H1 (cell line): ENCODE results near the gene SPSB3. TPM values are rescaled to one million over a fixed set of nuclear protein-coding genes. Genes with fewer than 3 reads are reported as not detected.

Experiments used
- CTCF ChIA-PET: fragments of 300-600 bp; sonication (Branson Sonifier 250); formaldehyde crosslinking; loops from one replicate; lab custom pipeline; 2021; ENCODE audit not compliant: partially characterized antibody; lab: Charles Lee
- POLR2A ChIA-PET: fragments of 300-600 bp; sonication (Branson Sonifier 250); formaldehyde crosslinking; loops from one replicate; lab custom pipeline; 2021; ENCODE audit warnings: inconsistent platforms; ENCODE audit not compliant: partially characterized antibody; lab: Charles Lee
- DNase-seq, 2 experiments: peaks; one replicate each; pipeline versions ENCODE4 v3.0.0 to v3.0.0-alpha.2; 2010 to 2022; ENCODE audit warnings: low spot score in 2 of 2, low read depth in 1 of 2, mixed read lengths in 1 of 2
- FAIRE-seq: peaks from 2 replicates; lab custom pipeline; 2011; peaks lifted over from hg19 to GRCh38; lab: Jason Lieb, UNC
- H2AFZ ChIP-seq: 2 replicates; pipeline ENCODE4 v1.8.1; 2012; ENCODE audit warnings: low read length, inconsistent platforms
- H2AK5ac ChIP-seq: 2 replicates; pipeline ENCODE4 v1.6.1; 2013; ENCODE audit warnings: low read depth, low read length
- H2BK120ac ChIP-seq: replicated peaks from 2 replicates; pipeline ENCODE3; 2013; ENCODE audit warnings: low read depth, low read length, inconsistent platforms
- H2BK12ac ChIP-seq: 2 replicates; pipeline ENCODE4 v1.6.1; 2013; ENCODE audit warnings: low read depth, low read length
- H2BK15ac ChIP-seq: 2 replicates; pipeline ENCODE4 v1.6.1; 2013; ENCODE audit warnings: low read length
- H2BK20ac ChIP-seq: 2 replicates; pipeline ENCODE4 v1.6.1; 2013; ENCODE audit warnings: low read length
- H2BK5ac ChIP-seq: 2 replicates; pipeline ENCODE4 v1.6.1; 2013; ENCODE audit warnings: low read depth, low read length
- H3K14ac ChIP-seq: 2 replicates; pipeline ENCODE4 v1.6.1; 2013; ENCODE audit warnings: inconsistent platforms; ENCODE audit not compliant: insufficient read length
- H3K18ac ChIP-seq: 2 replicates; pipeline ENCODE4 v1.6.1; 2013; ENCODE audit warnings: low read length; ENCODE audit errors: extremely low read depth
- H3K23ac ChIP-seq: 2 replicates; pipeline ENCODE4 v1.6.1; 2013; ENCODE audit warnings: inconsistent platforms; ENCODE audit not compliant: insufficient read length
- H3K23me2 ChIP-seq: 2 replicates; pipeline ENCODE4 v1.6.1; 2013; ENCODE audit warnings: low read depth, low read length
- H3K27ac ChIP-seq: 2 replicates; pipeline ENCODE4 v1.6.1; 2011; ENCODE audit warnings: low read depth, low read length, inconsistent platforms
- H3K27me3 ChIP-seq, 4 experiments: replicated peaks in 1 of 4; 1 replicate in 1 of 4; 2 replicates in 3 of 4; pipeline versions ENCODE4 v1.6.1 to v1.8.1; 2011 to 2013; ENCODE audit warnings: low read length in 3 of 4, mild to moderate bottlenecking in 3 of 4, inconsistent platforms in 2 of 4, mixed read lengths in 2 of 4, moderate library complexity in 1 of 4; ENCODE audit not compliant: control insufficient read depth in 3 of 4, insufficient read depth in 3 of 4; ENCODE audit errors: extremely low read depth in 1 of 4
- H3K36me3 ChIP-seq, 4 experiments: 2 replicates each; pipeline versions ENCODE4 v1.6.1 to v1.8.1; 2011 to 2013; ENCODE audit warnings: mild to moderate bottlenecking in 4 of 4, low read length in 3 of 4, moderate library complexity in 2 of 4, control low read depth in 1 of 4, inconsistent platforms in 1 of 4; ENCODE audit not compliant: insufficient read depth in 4 of 4, control insufficient read depth in 2 of 4
- H3K4ac ChIP-seq: replicated peaks from 2 replicates; pipeline ENCODE3; 2013; ENCODE audit warnings: low read length, low read depth, mixed read lengths, inconsistent platforms; ENCODE audit not compliant: insufficient read length
- H3K4me1 ChIP-seq, 4 experiments: replicated peaks in 1 of 4; 1 replicate in 1 of 4; 2 replicates in 3 of 4; pipeline versions ENCODE4 v1.6.1 to v1.8.1; 2011 to 2013; ENCODE audit warnings: low read length in 3 of 4, inconsistent platforms in 2 of 4, mixed read lengths in 1 of 4; ENCODE audit not compliant: insufficient read depth in 4 of 4, control insufficient read depth in 3 of 4
- H3K4me2 ChIP-seq, 2 experiments: 2 replicates each; pipeline versions ENCODE4 v1.6.1 to v1.8.1; 2011 to 2013; ENCODE audit warnings: low read depth in 2 of 2, low read length in 2 of 2, control low read depth in 1 of 2, inconsistent platforms in 1 of 2, mild to moderate bottlenecking in 1 of 2; ENCODE audit not compliant: insufficient read depth in 1 of 2
- H3K4me3 ChIP-seq, 4 experiments: fragments of 200-600, 300-600 bp in 1 of 4; sonication (generic), shearing (Covaris generic), sonication (Bioruptor Twin) in 1 of 4; 2 replicates each; pipeline versions ENCODE4 v1.5.1 to v1.8.1; 2011 to 2016; ENCODE audit warnings: low read length in 4 of 4, low read depth in 3 of 4, control low read depth in 2 of 4, inconsistent platforms in 2 of 4, mild to moderate bottlenecking in 2 of 4, mixed read lengths in 1 of 4, moderate library complexity in 1 of 4; ENCODE audit not compliant: insufficient read depth in 2 of 4; ENCODE audit errors: extremely low read depth in 1 of 4
- H3K56ac ChIP-seq: replicated peaks from 2 replicates; pipeline ENCODE3; 2013; ENCODE audit warnings: low read depth, mild to moderate bottlenecking, mixed read lengths, low read length, inconsistent platforms; ENCODE audit not compliant: insufficient read length
- H3K79me1 ChIP-seq: 2 replicates; pipeline ENCODE4 v1.6.1; 2013; ENCODE audit warnings: low read depth, low read length, control low read depth
- H3K79me2 ChIP-seq, 2 experiments: 2 replicates each; pipeline versions ENCODE4 v1.6.1 to v1.8.1; 2012 to 2013; ENCODE audit warnings: low read length in 2 of 2, mild to moderate bottlenecking in 2 of 2, inconsistent platforms in 1 of 2; ENCODE audit not compliant: insufficient read depth in 2 of 2, control insufficient read depth in 1 of 2
- H3K9ac ChIP-seq, 4 experiments: replicated peaks in 1 of 4; 1 replicate in 1 of 4; 2 replicates in 3 of 4; pipeline versions ENCODE4 v1.6.1 to v1.8.1; 2011 to 2013; ENCODE audit warnings: low read depth in 3 of 4, low read length in 3 of 4, control low read depth in 2 of 4, mild to moderate bottlenecking in 2 of 4, moderate library complexity in 2 of 4, inconsistent platforms in 1 of 4; ENCODE audit errors: extremely low read depth in 1 of 4
- H3K9me3 ChIP-seq, 2 experiments: 2 replicates each; pipeline versions ENCODE4 v1.6.1 to v1.8.1; 2012 to 2013; ENCODE audit warnings: mild to moderate bottlenecking in 2 of 2, moderate library complexity in 2 of 2, control low read depth in 1 of 2, inconsistent platforms in 1 of 2, low read depth in 1 of 2, low read length in 1 of 2, mixed read lengths in 1 of 2; ENCODE audit not compliant: insufficient read depth in 2 of 2
- H4K20me1 ChIP-seq, 2 experiments: replicated peaks in 1 of 2; 2 replicates each; pipeline versions ENCODE3 to v1.8.1; 2011 to 2013; ENCODE audit warnings: inconsistent platforms in 2 of 2, low read length in 2 of 2, mild to moderate bottlenecking in 1 of 2; ENCODE audit not compliant: insufficient read depth in 2 of 2, control insufficient read depth in 1 of 2
- H4K5ac ChIP-seq: 2 replicates; pipeline ENCODE4 v1.6.1; 2013; ENCODE audit warnings: low read length, low read depth, mixed read lengths, inconsistent platforms; ENCODE audit not compliant: insufficient read length
- H4K8ac ChIP-seq: 2 replicates; pipeline ENCODE4 v1.8.0; 2013; ENCODE audit warnings: mild to moderate bottlenecking, moderate library complexity, low read length, inconsistent platforms; ENCODE audit not compliant: insufficient read depth; ENCODE audit errors: extremely low read depth
- H4K91ac ChIP-seq: replicated peaks from 2 replicates; pipeline ENCODE3; 2013; ENCODE audit warnings: low read length, mixed read lengths, inconsistent platforms; ENCODE audit not compliant: insufficient read length
- ATF2 ChIP-seq: IDR thresholded peaks from 2 replicates; pipeline ENCODE4 v1.6.1; 2012; ENCODE audit warnings: low read length, inconsistent platforms
- FOSL1 ChIP-seq: IDR thresholded peaks from 2 replicates; pipeline ENCODE4 v1.6.1; 2011; ENCODE audit warnings: mild to moderate bottlenecking, low read depth, low read length, moderate library complexity; ENCODE audit not compliant: insufficient read depth
- GABPA ChIP-seq: IDR thresholded peaks from 2 replicates; pipeline ENCODE4 v1.6.1; 2011; ENCODE audit warnings: mild to moderate bottlenecking, low read length, moderate library complexity, borderline replicate concordance; ENCODE audit not compliant: insufficient read depth
- GTF2F1 ChIP-seq: IDR thresholded peaks from 2 replicates; pipeline ENCODE4 v1.6.1; 2012; ENCODE audit warnings: low read depth, low read length, improper control_type of control experiment, borderline replicate concordance
- HDAC6 ChIP-seq: IDR thresholded peaks from one replicate; pipeline ENCODE4 v1.7.1; 2012; ENCODE audit warnings: low read depth, mild to moderate bottlenecking, inconsistent platforms, low read length, moderate library complexity
- KDM4A ChIP-seq: IDR thresholded peaks from one replicate; pipeline ENCODE4 v1.7.1; 2012; ENCODE audit warnings: low read depth, mild to moderate bottlenecking, moderate library complexity, low read length, inconsistent platforms; ENCODE audit not compliant: severe bottlenecking
- POLR2AphosphoS5 ChIP-seq: IDR thresholded peaks from 2 replicates; pipeline ENCODE4 v1.6.1; 2011; ENCODE audit warnings: low read depth, low read length
- SRF ChIP-seq: IDR thresholded peaks from 2 replicates; pipeline ENCODE4 v1.6.1; 2011; ENCODE audit warnings: mild to moderate bottlenecking, low read depth, low read length, moderate library complexity
- TAF1 ChIP-seq: IDR thresholded peaks from 2 replicates; pipeline ENCODE4 v1.6.1; 2011; ENCODE audit warnings: mild to moderate bottlenecking, low read depth, low read length
- TBP ChIP-seq: IDR thresholded peaks from 2 replicates; pipeline ENCODE4 v1.6.1; 2011; ENCODE audit warnings: low read depth, low read length, improper control_type of control experiment
- TCF12 ChIP-seq: IDR thresholded peaks from 2 replicates; pipeline ENCODE4 v1.6.1; 2011; ENCODE audit warnings: low read depth, mild to moderate bottlenecking, low read length
- ZNF274 ChIP-seq: IDR thresholded peaks from 2 replicates; pipeline ENCODE4 v1.7.0; 2012; ENCODE audit warnings: low read length, borderline replicate concordance; ENCODE audit errors: extremely low read depth
- WGBS, 2 experiments: shearing (Covaris generic) in 1 of 2; methylation state at CpG; one replicate each; pipeline versions ENCODE4 v1.1.6 to v1.1.7; 2013 to 2015; ENCODE audit warnings: low lambda C conversion rate in 2 of 2, mixed read lengths in 2 of 2, inconsistent platforms in 1 of 2, low coverage in 1 of 2, missing lambda C conversion rate in 1 of 2; ENCODE audit not compliant: insufficient replicate concordance in 2 of 2, insufficient coverage in 1 of 2, insufficient read length in 1 of 2; ENCODE audit errors: extremely low coverage in 1 of 2, missing lambda C conversion rate in 1 of 2; 5-methylcytosine and 5-hydroxymethylcytosine counted together
- polyA plus RNA-seq, 7 experiments: library from polyadenylated mRNA; depleted of rRNA in 3 of 7; stranded (reverse) in 5 of 7; unstranded in 2 of 7; fragments of >200 nt in 5 of 7; fragments of 200-250 nt in 2 of 7; gene quantifications; 1 replicate in 5 of 7; 2 replicates in 1 of 7; 4 replicates in 1 of 7; pipeline versions ENCODE4 v1.2.1 to v1.2.3, GENCODE V29; 2011 to 2013; ENCODE audit warnings: missing spikeins in 2 of 7, mixed read lengths in 2 of 7
- total RNA-seq: library from RNA; stranded (reverse); fragmentation: NEBNext Ultra II Directional; extraction: Animal tissue kit (Norgen Biotek cat#: 25700); gene quantifications from 2 replicates; pipeline ENCODE4 v1.2.1, GENCODE V29; 2021

SPSB3 gene
- total and polyA plus RNA-seq, 2 of the 8 experiments (the other 6 are each of a cell fraction or from before 2014, with no cell fraction given), result 22.5 to 37.8 TPM

DNA sequence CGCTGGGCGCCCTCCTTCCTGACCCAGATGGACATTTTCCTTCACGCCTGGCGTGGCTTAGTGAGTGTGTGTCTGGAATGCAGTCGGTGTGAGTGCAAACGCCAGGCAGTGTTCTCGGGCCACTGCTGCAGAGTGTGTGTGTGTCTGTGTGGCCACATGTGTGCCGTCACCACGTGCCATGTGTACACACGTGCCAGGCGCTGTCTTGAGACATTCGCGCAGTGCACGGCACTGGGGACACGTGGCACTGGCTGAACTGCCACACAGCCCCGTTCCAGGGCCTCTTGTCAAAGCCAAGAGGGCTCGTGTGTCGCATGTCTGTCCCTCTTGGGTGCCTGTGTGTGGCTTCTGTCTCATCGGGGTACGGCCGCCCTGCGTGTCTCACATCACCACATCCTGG, 47.6 kb downstream of the SPSB3 start:
- H3K27ac ChIP-seq, result no peak overlapping the region
- no peak overlapping the region for H3K4ac ChIP-seq
- peak overlapping the region; percentile 32; the same call in 1 of the 2 replicates for H2AK5ac ChIP-seq
- no peaks in the 10 kb centered on the region for H4K20me1 ChIP-seq
- no peak overlapping the region for H3K4me2 ChIP-seq
- no peak overlapping the region for H3K9ac ChIP-seq
- no peaks in the 10 kb centered on the region for H3K79me1 ChIP-seq
- ChIA-PET POLR2A (interaction anchor here (1.6 kb wide), 1 partner anchor 9 kb away, joined by 4 read pairs; no protein-coding TSS in a partner anchor), CTCF (no interaction called here)
- no peak for DNase-seq
- no peaks in the 10 kb centered on the region for H3K79me2 ChIP-seq
- H2BK15ac ChIP-seq, result no peak overlapping the region
- H2BK120ac ChIP-seq, result no peak overlapping the region
- no peak overlapping the region for H3K56ac ChIP-seq
- no peak overlapping the region for H4K8ac ChIP-seq
- H2BK12ac ChIP-seq, result no peak overlapping the region
- FAIRE-seq, result no peak
- 93% methylated on average over 22 of the region's 22 CpGs; no CpG with 5 or more reads in 1 of the 2 experiments for WGBS, 2 experiments
- H4K91ac ChIP-seq, result no peak overlapping the region
- no peak overlapping the region for H2AFZ ChIP-seq
- H2BK5ac ChIP-seq, result no peak overlapping the region; the same call in 1 of the 2 replicates
- H2BK20ac ChIP-seq, result no peak overlapping the region
- H3K4me1 ChIP-seq, result no peaks in the 10 kb centered on the region
- H3K18ac ChIP-seq, result no peak overlapping the region
- no peak overlapping the region for H3K23ac ChIP-seq
- H3K9me3 ChIP-seq, result peaks cover 51 to 55% of the 10 kb centered on the region in 2 experiments
- H3K27me3 ChIP-seq, result no peaks in the 10 kb centered on the region
- no peak overlapping the region for H4K5ac ChIP-seq
- peaks cover 0 to 18% (median 2%) of the 10 kb centered on the region in 4 experiments; a peak in 5 of 8 replicates for H3K36me3 ChIP-seq
- no peak overlapping the region for H3K14ac ChIP-seq
- no peak for TF ChIP-seq POLR2AphosphoS5
- no peak for TF ChIP-seq GTF2F1
- TF ChIP-seq KDM4A, result no peak
- no peak for TF ChIP-seq FOSL1
- no peak for TF ChIP-seq HDAC6
- TF ChIP-seq TCF12, result no peak
- no peak for TF ChIP-seq ZNF274
- no peak for TF ChIP-seq TBP
- no peak for TF ChIP-seq SRF
- TF ChIP-seq ATF2, result no peak
- no peak for TF ChIP-seq TAF1
- no peak for TF ChIP-seq GABPA
- TF ChIP-seq, all 59 proteins: peak for 0
- no peaks in the 10 kb centered on the region for H3K23me2 ChIP-seq
- H3K4me3 ChIP-seq, result no peak overlapping the region
